ENCODE data around the gene AGBL2. TPM values are rescaled to one million over a fixed set of nuclear protein-coding genes. Genes with fewer than 3 reads are reported as not detected.
"Not testable (repeated sequence)": the region's sequence is repeated elsewhere in the genome, so short reads cannot be mapped to it uniquely, and the experiment has no call there.

The AGBL2 gene
- total RNA-seq = under 1 TPM in 1 of 2 donors, not detected in 1; 0.44 TPM
- long read RNA-seq = 0 reads

- peak; percentile 80 for DNase-seq
- intact Hi-C loops (cut with DNase I) = no loop called here
- peak; percentile 95 to 97 for ATAC-seq
Observed at GRCh38 chr11:47715082-47715669, at the start of gene AGBL2. Gene AGBL2 (minus strand): TSS chr11:47715369. CDS start chr11:47714650, 719 bp downstream.

GRCh38 chr11:47759291-47759690, 44.1 kb upstream of the AGBL2 start:
- intact Hi-C loops (cut with DNase I); ATAC-seq; DNase-seq: not testable (repeated sequence)

- DNase-seq = no peak
- intact Hi-C loops (cut with DNase I) = no loop called here
- no peak for ATAC-seq
Observed at GRCh38 chr11:47756208-47756607, 41.0 kb upstream of the AGBL2 start.

GRCh38 chr11:47750725-47751124, 35.6 kb upstream of the AGBL2 start:
- ATAC-seq (no peak), DNase-seq (no peak)
- intact Hi-C loops (cut with DNase I) = no loop called here

GRCh38 chr11:47742494-47742893, 27.3 kb upstream of the AGBL2 start:
- ATAC-seq, DNase-seq: not testable (repeated sequence)
- intact Hi-C loops (cut with DNase I) = loop anchor here in 1 of 2 donors (5.0 kb wide), 1 partner anchor 65 kb away; no protein-coding TSS in a partner anchor

- not testable (repeated sequence) for ATAC-seq, DNase-seq
- intact Hi-C loops (cut with DNase I) = loop anchor here in 1 of 2 donors (10.0 kb wide), 1 partner anchor 77 kb away; no protein-coding TSS in a partner anchor
Observed at GRCh38 chr11:47737817-47738216, 22.6 kb upstream of the AGBL2 start.

GRCh38 chr11:47732271-47732670, 17.1 kb upstream of the AGBL2 start:
- no peak for ATAC-seq
- intact Hi-C loops (cut with DNase I) = loop anchor here in 1 of 2 donors (10.0 kb wide), 1 partner anchor 83 kb away; no protein-coding TSS in a partner anchor
- no peak for DNase-seq

- DNase-seq (no peak), ATAC-seq (no peak)
- intact Hi-C loops (cut with DNase I) = loop anchor here in 1 of 2 donors (10.0 kb wide), 1 partner anchor 83 kb away; no protein-coding TSS in a partner anchor
Observed at GRCh38 chr11:47731475-47731874, 16.3 kb upstream of the AGBL2 start.

- ATAC-seq (no peak), DNase-seq (peak; percentile 30)
- intact Hi-C loops (cut with DNase I) = no loop called here
Observed at GRCh38 chr11:47726878-47727514, 11.8 kb upstream of the AGBL2 start.

GRCh38 chr11:47726118-47726442, 10.9 kb upstream of the AGBL2 start:
- intact Hi-C loops (cut with DNase I) = no loop called here
- DNase-seq (no peak), ATAC-seq (no peak)

GRCh38 chr11:47725442-47726117, 10.4 kb upstream of the AGBL2 start:
- no peak for DNase-seq
- ATAC-seq = no peak
- intact Hi-C loops (cut with DNase I) = no loop called here

GRCh38 chr11:47724041-47724729, 9.0 kb upstream of the AGBL2 start:
- intact Hi-C loops (cut with DNase I) = no loop called here
- ATAC-seq = peak; percentile 73 to 78
- peak; percentile 32 for DNase-seq

- intact Hi-C loops (cut with DNase I) = no loop called here
- DNase-seq (no peak), ATAC-seq (no peak)
Observed at GRCh38 chr11:47723041-47723440, 7.9 kb upstream of the AGBL2 start.

- intact Hi-C loops (cut with DNase I) = no loop called here
- DNase-seq (no peak), ATAC-seq (no peak)
Observed at GRCh38 chr11:47720651-47721050, 5.5 kb upstream of the AGBL2 start.

GRCh38 chr11:47716692-47717091, 1.5 kb upstream of the AGBL2 start:
- DNase-seq (no peak), ATAC-seq (no peak)
- intact Hi-C loops (cut with DNase I) = no loop called here

GRCh38 chr11:47714554-47715081, 551 bp downstream of the AGBL2 start:
- ATAC-seq (peak; percentile 35 to 50), DNase-seq (no peak)
- intact Hi-C loops (cut with DNase I) = loop anchor here in 1 of 2 donors (5.0 kb wide), 1 partner anchor 77 kb away; no protein-coding TSS in a partner anchor

GRCh38 chr11:47711816-47712215, 3.4 kb downstream of the AGBL2 start:
- no peak for ATAC-seq
- DNase-seq = no peak
- intact Hi-C loops (cut with DNase I) = loop anchor here in 1 of 2 donors (5.0 kb wide), 1 partner anchor 75 kb away; no protein-coding TSS in a partner anchor

GRCh38 chr11:47711225-47711624, 3.9 kb downstream of the AGBL2 start:
- DNase-seq (no peak), ATAC-seq (no peak)
- intact Hi-C loops (cut with DNase I) = loop anchor here in 1 of 2 donors (5.0 kb wide), 1 partner anchor 74 kb away; no protein-coding TSS in a partner anchor

GRCh38 chr11:47707275-47707786, 7.8 kb downstream of the AGBL2 start:
- DNase-seq, ATAC-seq: not testable (repeated sequence)
- intact Hi-C loops (cut with DNase I) = loop anchor here in 1 of 2 donors (5.0 kb wide), 1 partner anchor 50 kb away; no protein-coding TSS in a partner anchor

Data from left cardiac atrium (tissue), 4 donors.